ENCODE data around the gene RTN4R. TPM values are rescaled to one million over a fixed set of nuclear protein-coding genes. Genes with fewer than 3 reads are reported as not detected.

The RTN4R gene
- total RNA-seq, 4 donors from 2014 or later: 9.1 to 15.7 (median 12.9) TPM

DNA sequence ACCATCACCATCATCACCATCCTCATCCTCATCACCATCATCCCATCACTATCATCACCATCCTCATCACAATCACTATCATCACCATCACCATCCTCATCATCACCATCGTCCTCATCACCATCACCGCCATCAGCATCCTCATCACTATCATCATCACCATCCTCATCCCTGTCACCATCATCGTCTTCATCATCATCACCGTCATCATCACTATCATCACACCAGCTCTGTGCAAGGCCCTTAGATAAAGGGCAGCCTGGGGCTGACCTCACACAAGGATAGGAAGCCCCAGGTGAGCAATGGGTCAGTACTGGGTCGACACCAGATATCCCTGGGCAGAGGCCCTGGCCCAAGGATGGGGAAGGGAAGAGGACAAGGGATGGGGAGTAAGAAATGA lies 16.1 kb downstream of the RTN4R start:
- no peak overlapping the region for H3K4me3 ChIP-seq (ENCODE audit: low read depth, poor library complexity, severe bottlenecking)
- DNase-seq (ENCODE audit: low spot score in 2 of 2): no peak
- no peak for TF ChIP-seq POLR2A (IDR thresholded peaks at IDR 0.05)
- TF ChIP-seq, protein P1, sequence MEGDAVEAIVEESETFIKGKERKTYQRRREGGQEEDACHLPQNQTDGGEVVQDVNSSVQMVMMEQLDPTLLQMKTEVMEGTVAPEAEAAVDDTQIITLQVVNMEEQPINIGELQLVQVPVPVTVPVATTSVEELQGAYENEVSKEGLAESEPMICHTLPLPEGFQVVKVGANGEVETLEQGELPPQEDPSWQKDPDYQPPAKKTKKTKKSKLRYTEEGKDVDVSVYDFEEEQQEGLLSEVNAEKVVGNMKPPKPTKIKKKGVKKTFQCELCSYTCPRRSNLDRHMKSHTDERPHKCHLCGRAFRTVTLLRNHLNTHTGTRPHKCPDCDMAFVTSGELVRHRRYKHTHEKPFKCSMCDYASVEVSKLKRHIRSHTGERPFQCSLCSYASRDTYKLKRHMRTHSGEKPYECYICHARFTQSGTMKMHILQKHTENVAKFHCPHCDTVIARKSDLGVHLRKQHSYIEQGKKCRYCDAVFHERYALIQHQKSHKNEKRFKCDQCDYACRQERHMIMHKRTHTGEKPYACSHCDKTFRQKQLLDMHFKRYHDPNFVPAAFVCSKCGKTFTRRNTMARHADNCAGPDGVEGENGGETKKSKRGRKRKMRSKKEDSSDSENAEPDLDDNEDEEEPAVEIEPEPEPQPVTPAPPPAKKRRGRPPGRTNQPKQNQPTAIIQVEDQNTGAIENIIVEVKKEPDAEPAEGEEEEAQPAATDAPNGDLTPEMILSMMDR (IDR thresholded peaks at IDR 0.05): no peak
- 95 to 97% methylated on average over 5 of the region's 5 CpGs for WGBS, 2 donors
- intact Hi-C loops (cut with DNase I; ENCODE audit: low total_unique reads): no loop called here

DNA sequence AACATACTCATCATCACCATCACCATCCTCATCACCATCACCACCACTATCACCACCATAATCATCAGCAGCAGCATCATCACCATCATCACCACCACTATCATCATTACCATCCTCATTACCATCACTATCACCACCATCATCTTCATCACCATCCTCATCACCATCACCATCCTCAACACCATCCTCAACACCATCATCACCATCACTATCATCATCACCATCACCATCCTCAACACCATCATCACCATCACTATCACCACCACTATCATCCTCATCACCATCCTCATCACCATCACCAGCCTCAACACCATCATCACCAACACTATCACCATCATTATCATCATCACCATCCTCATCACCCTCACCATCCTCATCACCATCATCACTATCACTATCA lies 16.6 kb downstream of the RTN4R start:
- H3K4me3 ChIP-seq (ENCODE audit: low read depth, poor library complexity, severe bottlenecking): no peak overlapping the region
- intact Hi-C loops (cut with DNase I; ENCODE audit: low total_unique reads): no loop called here
- TF ChIP-seq, protein P1 (IDR thresholded peaks at IDR 0.05): no peak
- TF ChIP-seq POLR2A (IDR thresholded peaks at IDR 0.05): no peak
- no peak for DNase-seq (ENCODE audit: low spot score in 2 of 2)

DNA sequence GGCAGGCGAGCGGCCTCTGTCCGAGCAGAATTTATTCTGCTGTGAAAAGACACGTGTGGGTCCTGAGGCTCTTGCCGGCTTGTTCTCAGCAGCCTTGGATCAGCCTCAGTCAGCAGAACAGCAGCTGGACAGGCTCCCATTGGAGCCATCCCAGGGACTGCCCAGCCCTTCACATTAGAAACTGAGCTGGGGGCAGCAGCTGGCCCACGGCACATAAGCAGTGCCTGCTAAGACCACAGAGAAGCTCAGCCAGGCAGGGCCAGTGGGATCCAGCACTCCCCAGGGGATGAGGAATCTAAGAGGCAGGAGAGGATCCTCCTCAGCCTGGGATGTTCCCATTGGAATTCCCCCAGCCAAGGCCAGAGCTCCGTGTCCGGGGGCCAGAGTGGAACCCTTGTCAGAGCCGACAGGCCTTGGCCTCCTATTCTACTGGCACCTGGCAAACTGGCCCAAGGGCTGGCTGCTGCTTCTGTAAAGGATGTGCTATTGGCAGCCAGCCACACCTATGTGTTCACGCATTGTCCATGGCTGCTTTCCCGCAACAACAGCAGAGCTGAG lies 18.2 kb downstream of the RTN4R start:
- no peak for DNase-seq (ENCODE audit: low spot score in 2 of 2)
- 41 to 44% methylated on average over 6 to 11 of the region's 11 CpGs for WGBS, 2 donors
- intact Hi-C loops (cut with DNase I; ENCODE audit: low total_unique reads): no loop called here
- no peak overlapping the region for H3K4me3 ChIP-seq (ENCODE audit: low read depth, poor library complexity, severe bottlenecking)
- TF ChIP-seq, protein P1 (IDR thresholded peaks at IDR 0.05): no peak
- TF ChIP-seq POLR2A (IDR thresholded peaks at IDR 0.05): no peak

DNA sequence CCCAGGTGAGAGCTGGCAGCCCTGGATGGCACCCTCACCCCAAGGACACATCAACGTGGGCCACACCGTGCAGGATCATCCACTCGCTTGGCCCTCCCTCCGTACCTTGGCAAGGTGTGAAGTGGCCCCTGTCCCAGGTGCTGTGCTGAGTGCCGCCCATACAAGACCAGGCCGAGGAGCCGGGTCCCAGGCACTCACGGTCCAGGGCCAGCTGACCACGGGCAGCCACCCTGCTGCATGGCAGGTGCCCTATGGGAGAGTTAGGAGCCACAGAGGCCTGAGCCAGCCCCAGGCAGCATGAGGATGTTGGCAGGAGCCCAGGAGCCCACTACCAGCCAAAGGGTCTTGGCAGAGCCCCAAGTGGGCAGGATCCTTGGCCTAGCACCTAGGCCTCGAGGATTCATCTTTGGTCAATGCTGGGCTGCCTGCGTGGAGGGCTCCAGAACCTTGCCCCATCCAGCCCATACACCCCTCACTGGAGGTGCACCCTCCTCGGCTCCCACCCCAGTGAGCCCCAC lies 19.6 kb downstream of the RTN4R start:
- intact Hi-C loops (cut with DNase I; ENCODE audit: low total_unique reads): no loop called here
- TF ChIP-seq POLR2A (IDR thresholded peaks at IDR 0.05): no peak
- TF ChIP-seq, protein P1 (IDR thresholded peaks at IDR 0.05): no peak
- no peak overlapping the region for H3K4me3 ChIP-seq (ENCODE audit: low read depth, poor library complexity, severe bottlenecking)
- 95 to 97% methylated on average over 9 to 12 of the region's 12 CpGs for WGBS, 2 donors
- no peak for DNase-seq (ENCODE audit: low spot score in 2 of 2)

DNA sequence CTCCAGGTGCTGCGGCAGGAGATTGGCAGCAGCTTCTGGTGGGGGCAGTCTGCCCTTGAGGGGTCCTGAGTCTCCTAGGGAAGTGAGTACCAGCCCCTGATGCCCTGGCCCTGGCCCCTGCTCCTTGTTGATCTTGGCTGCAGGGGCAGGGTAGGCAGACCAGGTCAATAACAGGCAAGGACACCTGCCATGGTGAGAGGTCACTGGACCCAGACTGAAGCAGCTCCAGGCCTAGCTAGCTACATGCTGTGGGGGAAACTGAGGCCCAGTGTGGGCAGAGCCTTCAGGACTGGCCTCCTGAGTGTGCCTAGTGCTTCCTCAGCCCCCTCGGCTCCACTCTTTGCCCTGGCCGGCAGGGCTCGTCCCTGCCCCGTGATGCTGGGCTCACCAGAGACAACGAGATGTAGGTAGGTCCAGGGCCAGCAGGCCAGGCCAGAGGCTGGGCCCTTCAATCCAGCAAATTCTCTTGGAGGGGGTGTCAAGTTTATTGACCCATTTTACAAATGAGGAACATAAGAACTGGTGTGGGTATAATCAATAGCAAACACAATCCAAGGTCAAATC lies 20.4 kb downstream of the RTN4R start:
- TF ChIP-seq POLR2A (IDR thresholded peaks at IDR 0.05): no peak
- H3K4me3 ChIP-seq (ENCODE audit: low read depth, poor library complexity, severe bottlenecking): no peak overlapping the region
- DNase-seq (ENCODE audit: low spot score in 2 of 2): no peak
- intact Hi-C loops (cut with DNase I; ENCODE audit: low total_unique reads): no loop called here
- WGBS, 2 donors: 95 to 97% methylated on average over 6 of the region's 6 CpGs

DNA sequence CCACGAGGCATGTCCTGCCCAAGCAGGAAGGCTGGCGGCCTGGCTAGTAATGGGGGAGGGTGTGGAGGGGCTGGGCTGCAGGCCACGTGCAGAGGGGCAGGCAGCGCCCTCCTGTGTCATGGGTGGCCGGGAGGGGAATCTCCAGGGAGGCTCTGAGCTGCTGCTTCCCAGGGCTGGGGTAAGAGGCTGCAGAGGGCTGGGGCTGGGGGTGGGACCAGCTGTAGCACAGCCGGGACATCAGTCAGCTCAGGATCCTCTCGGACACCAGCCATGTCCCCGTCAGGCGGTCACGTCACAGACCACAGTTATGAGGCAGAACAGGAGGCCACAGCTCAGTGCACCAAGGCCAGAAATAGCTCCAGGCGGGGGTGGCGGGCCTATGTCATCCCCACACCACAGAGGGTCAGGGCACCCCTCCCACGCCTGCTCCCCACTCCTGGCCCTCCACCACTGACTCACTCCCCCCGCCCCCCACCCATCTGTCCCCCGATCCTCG lies 21.1 kb downstream of the RTN4R start:
- intact Hi-C loops (cut with DNase I; ENCODE audit: low total_unique reads): no loop called here
- TF ChIP-seq POLR2A (IDR thresholded peaks at IDR 0.05): no peak
- TF ChIP-seq, protein P1 (IDR thresholded peaks at IDR 0.05): no peak
- H3K4me3 ChIP-seq (ENCODE audit: low read depth, poor library complexity, severe bottlenecking): no peak overlapping the region
- DNase-seq (ENCODE audit: low spot score in 2 of 2): no peak
- 82 to 86% methylated on average over 16 of the region's 16 CpGs for WGBS, 2 donors

All from lower leg skin (tissue), 4 donors.